Stimulated activated CD4-positive, alpha-beta T cell treated with anti-CD3 and anti-CD28 coated beads, TNF-alpha, amount 100 ng/mL, for 1 hour (primary cell): ENCODE results near the gene UBA52.
A peak's percentile ranks its signal among the peaks of the same experiment; 100 is the strongest.

Experiments
- DNase-seq, 3 donors: peaks; one replicate each; pipeline ENCODE4 v3.0.0-alpha.2; 2020; ENCODE audit warnings: low read depth in 3 of 3, low spot score in 1 of 3

UBA52 gene

GRCh38 chr19:18551631-18552030 is 20.0 kb upstream of the UBA52 start:
- no peak for DNase-seq

GRCh38 chr19:18557411-18558201 is 14.1 kb upstream of the UBA52 start, which contains the start of gene KXD1:
Gene KXD1 (plus strand): TSS chr19:18557870. CDS start chr19:18562057, 4,187 bp downstream.
- peak; percentile 90 to 96 (median 94) for DNase-seq

GRCh38 chr19:18558202-18558555 is 13.5 kb upstream of the UBA52 start:
- no peak for DNase-seq

GRCh38 chr19:18558604-18559003 is 13.1 kb upstream of the UBA52 start:
- no peak for DNase-seq

GRCh38 chr19:18559685-18560084 is 12.0 kb upstream of the UBA52 start:
- DNase-seq = no peak

- no peak for DNase-seq
Observed at GRCh38 chr19:18562086-18562485, 9.6 kb upstream of the UBA52 start.

- no peak for DNase-seq
Observed at GRCh38 chr19:18566953-18567352, 4.7 kb upstream of the UBA52 start.

- no peak for DNase-seq
Observed at GRCh38 chr19:18568367-18568766, 3.3 kb upstream of the UBA52 start.

GRCh38 chr19:18574691-18575291 is 3.1 kb downstream of the UBA52 start:
- DNase-seq = no peak

GRCh38 chr19:18576383-18576782 is 4.7 kb downstream of the UBA52 start:
- DNase-seq = no peak

- DNase-seq = no peak
Observed at GRCh38 chr19:18577365-18577914, 5.8 kb downstream of the UBA52 start.

- DNase-seq = no peak
Observed at GRCh38 chr19:18580311-18580710, 8.7 kb downstream of the UBA52 start.

- DNase-seq = no peak
Observed at GRCh38 chr19:18586306-18586705, 14.6 kb downstream of the UBA52 start.

- no peak for DNase-seq
Observed at GRCh38 chr19:18587561-18587960, 15.9 kb downstream of the UBA52 start.

GRCh38 chr19:18587962-18588610 is 16.4 kb downstream of the UBA52 start:
- DNase-seq = no peak

GRCh38 chr19:18588611-18589379 is 17.1 kb downstream of the UBA52 start, which contains the start of gene REX1BD:
Gene REX1BD (plus strand): TSS chr19:18588798. CDS start chr19:18588802, 4 bp downstream.
- DNase-seq = peak; percentile 64 to 84 (median 76)

- DNase-seq = peak; percentile 24 to 45 (median 37)
Observed at GRCh38 chr19:18589380-18590272, 18.0 kb downstream of the UBA52 start.

GRCh38 chr19:18590273-18591272 is 18.9 kb downstream of the UBA52 start:
- DNase-seq = no peak
